ENCODE data around the gene BMPR2.

DNA sequence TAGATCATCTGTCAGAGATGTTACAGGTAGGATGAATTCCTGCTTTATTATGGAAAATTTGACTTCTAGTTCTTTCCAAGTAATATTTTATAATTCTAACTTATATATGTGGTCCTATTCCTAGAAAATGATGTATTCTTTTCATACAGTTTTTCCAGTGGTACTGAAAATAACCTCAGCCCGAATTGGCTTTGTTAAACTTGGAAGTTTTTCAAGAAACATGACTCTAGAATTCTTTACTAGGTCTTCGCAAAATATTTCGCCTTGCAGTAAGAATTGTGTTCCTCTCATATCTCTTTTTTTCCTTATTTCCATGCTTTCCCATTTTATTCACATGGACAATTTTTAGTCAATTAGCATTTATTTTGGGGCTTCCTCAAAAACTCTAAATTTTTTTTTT lies 60.5 kb downstream of the BMPR2 start:
- TF ChIP-seq, protein P1, sequence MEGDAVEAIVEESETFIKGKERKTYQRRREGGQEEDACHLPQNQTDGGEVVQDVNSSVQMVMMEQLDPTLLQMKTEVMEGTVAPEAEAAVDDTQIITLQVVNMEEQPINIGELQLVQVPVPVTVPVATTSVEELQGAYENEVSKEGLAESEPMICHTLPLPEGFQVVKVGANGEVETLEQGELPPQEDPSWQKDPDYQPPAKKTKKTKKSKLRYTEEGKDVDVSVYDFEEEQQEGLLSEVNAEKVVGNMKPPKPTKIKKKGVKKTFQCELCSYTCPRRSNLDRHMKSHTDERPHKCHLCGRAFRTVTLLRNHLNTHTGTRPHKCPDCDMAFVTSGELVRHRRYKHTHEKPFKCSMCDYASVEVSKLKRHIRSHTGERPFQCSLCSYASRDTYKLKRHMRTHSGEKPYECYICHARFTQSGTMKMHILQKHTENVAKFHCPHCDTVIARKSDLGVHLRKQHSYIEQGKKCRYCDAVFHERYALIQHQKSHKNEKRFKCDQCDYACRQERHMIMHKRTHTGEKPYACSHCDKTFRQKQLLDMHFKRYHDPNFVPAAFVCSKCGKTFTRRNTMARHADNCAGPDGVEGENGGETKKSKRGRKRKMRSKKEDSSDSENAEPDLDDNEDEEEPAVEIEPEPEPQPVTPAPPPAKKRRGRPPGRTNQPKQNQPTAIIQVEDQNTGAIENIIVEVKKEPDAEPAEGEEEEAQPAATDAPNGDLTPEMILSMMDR (IDR thresholded peaks at IDR 0.05): no peak
- no peak for TF ChIP-seq POLR2A (IDR thresholded peaks at IDR 0.05)

All from breast epithelium (tissue), 3 donors.